Kidney (tissue), 14 donors: Measurements from ENCODE around the gene CSNK1D. TPM values are rescaled to one million over a fixed set of nuclear protein-coding genes. Genes with fewer than 3 reads are reported as not detected.

Experiments
- DNase-seq, 5 donors: peaks; one replicate each; pipeline ENCODE4 v3.0.0-alpha.2; 2013 to 2020
- FAIRE-seq: peaks from 2 replicates; lab custom pipeline; 2012; peaks lifted over from hg19 to GRCh38; lab: Jason Lieb, UNC
- H3K27ac ChIP-seq, 2 donors: one replicate each; pipeline ENCODE4 v1.7.0; 2013; ENCODE audit warnings: low read depth in 2 of 2, low read length in 2 of 2, inconsistent platforms in 1 of 2
- H3K27me3 ChIP-seq: one replicate; pipeline ENCODE4 v1.7.1; 2013; ENCODE audit warnings: low read length, inconsistent platforms; ENCODE audit not compliant: control insufficient read depth, insufficient read depth
- H3K36me3 ChIP-seq, 3 donors: one replicate each; pipeline versions ENCODE4 v1.7.0 to v1.7.1; 2013; ENCODE audit warnings: low read length in 3 of 3, control low read depth in 1 of 3, inconsistent platforms in 1 of 3; ENCODE audit not compliant: insufficient read depth in 3 of 3, control insufficient read depth in 2 of 3
- H3K4me1 ChIP-seq, 3 donors: one replicate each; pipeline versions ENCODE4 v1.7.0 to v1.7.1; 2013; ENCODE audit warnings: low read length in 3 of 3, inconsistent platforms in 1 of 3, low read depth in 1 of 3; ENCODE audit not compliant: control insufficient read depth in 2 of 3, insufficient read depth in 2 of 3
- H3K4me3 ChIP-seq, 3 donors: one replicate each; pipeline versions ENCODE4 v1.7.0 to v1.8.1; 2013; ENCODE audit warnings: low read length in 3 of 3, control low read depth in 1 of 3, inconsistent platforms in 1 of 3
- H3K9ac ChIP-seq, 3 donors: one replicate each; pipeline versions ENCODE4 v1.7.0 to v1.7.1; 2013; ENCODE audit warnings: low read length in 3 of 3, control low read depth in 1 of 3, inconsistent platforms in 1 of 3
- H3K9me3 ChIP-seq, 3 donors: one replicate each; pipeline versions ENCODE4 v1.7.0 to v1.7.1; 2013; ENCODE audit warnings: low read length in 3 of 3, control low read depth in 1 of 3, inconsistent platforms in 1 of 3; ENCODE audit not compliant: control insufficient read depth in 2 of 3, insufficient read depth in 1 of 3
- CTCF ChIP-seq: IDR thresholded peaks from 3 replicates; pipeline ENCODE4 v1.5.1; 2012; ENCODE audit warnings: mild to moderate bottlenecking, moderate library complexity, borderline replicate concordance; ENCODE audit not compliant: insufficient read depth; ENCODE audit errors: extremely low read depth
- intact Hi-C: fragments of 100-400 bp; cut with DNase I; formaldehyde crosslinking; loops from one replicate; pipeline ENCODE4 v1.11.1; 2022
- polyA plus RNA-seq: library from polyadenylated mRNA; stranded (reverse); fragments of 350-450 nt; fragmentation: Illumina TruSeq; extraction: RNeasy Lipid Tissue Mini Kit (QIAGEN cat#74804); gene quantifications from one replicate; pipeline ENCODE4 v1.2.3, GENCODE V29; 2014; ENCODE audit warnings: low read depth, low replicate concordance; ENCODE audit not compliant: insufficient read depth
- total RNA-seq: library from RNA; stranded (reverse); fragmentation: NEBNext Ultra II Directional; extraction: Animal tissue kit (Norgen Biotek cat#: 25700); gene quantifications from one replicate; pipeline ENCODE4 v1.2.1, GENCODE V29; 2021
- donor health status: control.
- donor health status: control.
- donor health status: control.
- donor health status: control.
- donor health status: control.
- donor health status: DM: yes; HTN: yes; CAD: no.
- donor health status: Normal renal cell carcinoma (clear cell type).

CSNK1D gene
- total and polyA plus RNA-seq, 2 donors from 2014 or later, result 69.7 to 160 TPM

- no peak overlapping the region for H3K9ac ChIP-seq
- H3K4me3 ChIP-seq, result no peak overlapping the region
- no peaks in the 10 kb centered on the region for H3K27me3 ChIP-seq
- no peak for TF ChIP-seq CTCF
- FAIRE-seq, result no peak
- intact Hi-C loops, result no loop called here
- DNase-seq, result peak in 1 of 5 donors; percentile 77
- no peak overlapping the region for H3K27ac ChIP-seq
- H3K36me3 ChIP-seq, result peaks cover 4 to 76% (median 56%) of the 10 kb centered on the region in 3 donors
- H3K9me3 ChIP-seq, result no peaks in the 10 kb centered on the region
- peaks cover 0 to 42% (median 28%) of the 10 kb centered on the region in 3 donors for H3K4me1 ChIP-seq
Measured at GRCh38 chr17:82245134-82246039, 28.1 kb downstream of the CSNK1D start.

DNA sequence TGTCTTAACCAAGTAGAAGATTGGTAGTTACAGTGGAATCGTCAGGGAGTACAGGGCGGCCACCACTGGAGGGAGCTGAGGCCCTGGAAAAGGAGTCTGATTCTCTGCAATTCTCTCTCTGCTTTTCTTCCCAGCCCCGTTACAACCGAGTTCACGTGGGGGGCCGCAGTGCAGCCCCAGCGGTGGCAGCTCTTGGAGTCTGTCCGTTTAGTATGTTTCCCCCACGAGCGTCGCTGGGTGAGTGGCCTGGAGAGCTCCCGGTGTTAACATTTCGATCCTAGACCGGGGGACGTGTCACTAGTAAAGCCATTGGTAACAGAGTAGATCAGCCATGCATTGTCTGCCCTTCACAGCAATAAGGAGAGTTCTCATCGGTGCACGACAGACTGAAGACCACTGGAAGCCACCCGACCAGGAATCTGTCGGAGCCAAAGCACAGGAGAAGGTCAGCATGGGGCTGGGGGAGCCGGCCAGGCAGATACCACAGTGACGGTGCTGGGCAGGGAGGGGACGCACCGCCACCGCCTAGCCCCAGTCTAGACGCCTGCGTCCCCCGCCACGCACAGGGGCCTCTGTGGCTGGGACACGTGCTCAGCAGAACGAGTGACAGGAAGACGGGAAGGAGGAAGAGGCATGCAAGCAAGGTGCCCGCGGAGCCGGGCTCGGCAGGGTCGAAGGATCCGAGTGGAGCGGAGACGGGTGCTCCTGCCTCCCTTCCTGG, 28.9 kb downstream of the CSNK1D start:
- TF ChIP-seq CTCF, result peak; percentile 44
- Histone ChIP-seq H3K27ac (no peak overlapping the region), H3K9ac (no peak overlapping the region), H3K4me3 (no peak overlapping the region), H3K4me1 (peaks cover 0 to 50% (median 34%) of the 10 kb centered on the region in 3 donors), H3K9me3 (no peaks in the 10 kb centered on the region), H3K36me3 (peaks cover 4 to 68% (median 50%) of the 10 kb centered on the region in 3 donors), H3K27me3 (no peaks in the 10 kb centered on the region)
- DNase-seq (peak in 2 of 5 donors; percentile 37 to 73), FAIRE-seq (no peak)
- intact Hi-C loops, result no loop called here

DNA sequence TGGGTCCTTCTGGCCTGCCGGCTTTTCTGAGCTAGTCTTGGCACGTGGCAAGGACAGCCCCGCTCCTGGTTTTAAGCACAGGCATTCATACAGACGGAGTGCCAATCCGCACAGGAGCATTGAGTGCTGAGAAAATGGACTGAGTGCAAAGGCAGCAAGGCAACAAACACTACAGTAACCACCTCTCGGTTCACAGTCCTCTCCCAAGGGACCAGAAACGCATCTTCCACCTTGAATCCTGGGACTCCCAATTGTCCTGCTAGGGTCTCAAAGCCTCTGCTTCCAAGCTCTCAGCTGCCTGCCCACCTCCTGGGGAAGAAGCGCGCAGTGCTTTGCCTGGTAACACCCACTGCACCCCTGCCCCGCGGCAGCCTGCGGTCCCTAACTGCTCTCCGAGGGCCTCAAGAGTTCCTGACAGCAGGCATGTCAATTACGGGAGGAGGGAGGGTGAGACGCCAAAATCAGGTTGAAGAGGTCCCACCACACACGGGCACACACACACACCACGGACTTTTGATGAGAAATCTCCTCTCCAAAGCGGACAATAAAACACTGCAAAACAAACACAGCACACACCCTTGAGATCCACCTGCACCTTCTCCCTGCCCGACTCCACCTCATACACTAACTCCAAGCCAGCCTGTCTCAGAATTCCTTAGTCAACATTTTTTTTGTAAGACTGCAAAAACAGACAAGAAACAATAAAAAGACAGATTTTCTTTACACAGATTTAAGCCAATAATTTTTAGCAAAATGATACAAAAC, 29.7 kb downstream of the CSNK1D start:
- no peak for TF ChIP-seq CTCF
- H3K4me1 ChIP-seq, result peaks cover 0 to 56% (median 34%) of the 10 kb centered on the region in 3 donors
- DNase-seq (no peak), FAIRE-seq (no peak)
- H3K27ac ChIP-seq, result peak overlapping the region in 1 of 2 donors; percentile 41
- H3K27me3 ChIP-seq, result no peaks in the 10 kb centered on the region
- H3K4me3 ChIP-seq, result no peak overlapping the region
- H3K36me3 ChIP-seq, result peaks cover 4 to 61% (median 48%) of the 10 kb centered on the region in 3 donors
- intact Hi-C loops, result no loop called here
- H3K9me3 ChIP-seq, result no peaks in the 10 kb centered on the region
- no peak overlapping the region for H3K9ac ChIP-seq
